GM12865 (cell line): ENCODE data around the gene PMIS2.
A peak's percentile ranks its signal among the peaks of the same experiment; 100 is the strongest.

Source experiments
- DNase-seq: peaks from one replicate; pipeline ENCODE4 v3.0.0; 2010; ENCODE audit warnings: low read depth
- H3K4me3 ChIP-seq: 2 replicates; pipeline ENCODE4 v1.5.1; 2011; ENCODE audit warnings: mild to moderate bottlenecking, low read depth, low read length, control low read depth
- CTCF ChIP-seq: IDR thresholded peaks from 2 replicates; pipeline ENCODE4 v1.5.1; 2011; ENCODE audit warnings: low read length, control low read depth, low read depth, inconsistent platforms; ENCODE audit not compliant: insufficient read depth; ENCODE audit errors: missing control alignments

Gene PMIS2

GRCh38 chr19:35585848-35586247 lies at the start of gene PMIS2:
Gene PMIS2 (plus strand): TSS chr19:35586173. CDS start chr19:35586260, 87 bp downstream.
- no peak for TF ChIP-seq CTCF
- no peak within 1 kb of the TSS for H3K4me3 ChIP-seq
- DNase-seq, result peak; percentile 21

GRCh38 chr19:35539314-35539713 lies 46.7 kb upstream of the PMIS2 start:
- no peak overlapping the region for H3K4me3 ChIP-seq
- DNase-seq, result no peak
- no peak for TF ChIP-seq CTCF

DNA sequence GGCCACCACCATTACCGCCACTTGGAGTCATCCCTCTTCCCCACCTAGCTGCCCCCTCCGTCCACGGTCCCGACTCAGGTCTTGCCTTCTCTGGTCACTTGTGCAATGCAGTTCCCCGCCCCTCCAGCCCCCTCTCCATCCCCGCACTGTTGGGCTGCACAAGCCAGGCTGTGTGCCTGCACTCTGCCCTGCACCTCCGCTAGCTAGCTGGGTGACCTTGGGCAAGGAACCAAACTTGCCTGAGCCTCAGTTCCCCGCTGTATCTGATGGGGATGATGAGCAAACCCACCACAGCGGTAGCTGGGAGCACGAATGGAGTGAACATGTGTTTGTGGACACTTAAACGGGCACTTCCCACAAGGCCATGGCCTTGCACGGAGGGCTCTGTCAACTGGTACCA lies 46.1 kb upstream of the PMIS2 start:
- no peak for DNase-seq
- TF ChIP-seq CTCF, result no peak
- no peak overlapping the region for H3K4me3 ChIP-seq

DNA sequence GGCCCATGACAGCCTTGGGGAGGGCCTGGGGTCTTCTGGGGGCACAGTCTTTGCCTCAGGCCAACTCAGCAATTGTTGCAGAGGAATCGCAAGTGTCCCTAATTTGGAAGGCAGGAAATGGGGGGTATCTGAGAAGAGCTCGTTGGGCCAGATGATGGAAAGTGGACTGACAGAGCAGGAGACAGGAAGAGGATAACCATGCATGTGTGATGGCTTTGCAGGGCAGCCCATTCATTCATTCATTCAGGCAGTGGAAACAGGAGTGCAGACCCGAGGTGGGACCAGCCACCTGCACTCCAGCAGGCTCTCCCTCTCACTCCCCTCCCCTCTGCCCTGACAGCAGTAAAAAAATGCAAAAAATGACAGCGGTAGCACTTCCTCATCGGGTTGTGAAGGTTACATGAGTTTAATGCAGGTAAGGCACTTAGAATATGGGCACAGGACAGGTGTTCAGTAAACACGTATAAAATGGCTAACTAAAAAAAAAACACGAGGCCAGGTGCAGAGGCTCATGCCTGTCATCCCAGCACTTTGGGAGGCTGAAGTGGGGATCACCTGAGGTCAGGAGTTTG lies 45.5 kb upstream of the PMIS2 start:
- no peak overlapping the region for H3K4me3 ChIP-seq
- no peak for DNase-seq
- no peak for TF ChIP-seq CTCF

- no peak overlapping the region for H3K4me3 ChIP-seq
- no peak for TF ChIP-seq CTCF
- DNase-seq, result no peak
Observed at GRCh38 chr19:35542209-35542608, 43.8 kb upstream of the PMIS2 start.

DNA sequence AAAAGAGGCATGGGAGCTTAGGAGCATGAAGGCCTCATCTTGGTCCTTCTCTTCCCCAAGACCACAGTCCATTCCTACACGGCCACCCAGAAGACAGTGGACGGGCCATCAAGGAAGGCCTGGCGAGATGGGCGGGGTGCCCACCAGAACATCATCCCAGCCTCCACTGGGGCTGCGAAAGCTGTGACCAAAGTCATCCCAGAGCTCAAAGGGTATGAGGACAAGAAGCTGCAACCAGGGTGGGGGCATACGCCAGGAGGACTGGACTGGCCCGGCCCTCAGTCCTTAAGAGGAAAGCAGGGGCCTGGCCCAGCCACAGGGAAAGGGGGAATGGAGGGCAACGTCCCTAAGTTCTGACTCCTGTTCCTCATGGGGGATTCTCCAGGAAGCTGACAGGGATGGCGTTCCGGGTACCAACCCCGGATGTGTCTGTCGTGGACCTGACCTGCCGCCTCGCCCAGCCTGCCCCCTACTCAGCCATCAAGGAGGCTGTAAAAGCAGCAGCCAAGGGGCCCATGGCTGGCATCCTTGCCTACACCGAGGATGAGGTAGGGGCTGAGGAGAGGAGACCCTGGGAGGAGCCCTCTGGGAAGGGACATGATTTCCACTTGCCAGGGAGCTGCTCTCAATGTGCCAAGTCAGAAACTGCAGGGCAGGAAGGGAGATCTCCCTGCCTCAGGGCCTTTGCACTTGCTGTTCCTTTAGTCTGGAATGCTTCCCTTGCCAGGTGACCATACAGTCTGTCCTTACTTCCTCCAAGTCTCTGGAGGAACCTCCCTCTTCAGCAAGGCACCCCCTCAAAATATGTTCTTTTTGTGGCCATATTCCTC lies 42.5 kb upstream of the PMIS2 start:
- H3K4me3 ChIP-seq, result no peak overlapping the region
- TF ChIP-seq CTCF, result no peak
- DNase-seq, result no peak
